Measurements from ENCODE around the gene MED13. TPM values are rescaled to one million over a fixed set of nuclear protein-coding genes. Genes with fewer than 3 reads are reported as not detected.

The MED13 gene
- polyA plus RNA-seq, 1 of the 3 experiments (the other 2 are of a cell fraction) = 6.3 TPM

- TF ChIP-seq, protein P1, sequence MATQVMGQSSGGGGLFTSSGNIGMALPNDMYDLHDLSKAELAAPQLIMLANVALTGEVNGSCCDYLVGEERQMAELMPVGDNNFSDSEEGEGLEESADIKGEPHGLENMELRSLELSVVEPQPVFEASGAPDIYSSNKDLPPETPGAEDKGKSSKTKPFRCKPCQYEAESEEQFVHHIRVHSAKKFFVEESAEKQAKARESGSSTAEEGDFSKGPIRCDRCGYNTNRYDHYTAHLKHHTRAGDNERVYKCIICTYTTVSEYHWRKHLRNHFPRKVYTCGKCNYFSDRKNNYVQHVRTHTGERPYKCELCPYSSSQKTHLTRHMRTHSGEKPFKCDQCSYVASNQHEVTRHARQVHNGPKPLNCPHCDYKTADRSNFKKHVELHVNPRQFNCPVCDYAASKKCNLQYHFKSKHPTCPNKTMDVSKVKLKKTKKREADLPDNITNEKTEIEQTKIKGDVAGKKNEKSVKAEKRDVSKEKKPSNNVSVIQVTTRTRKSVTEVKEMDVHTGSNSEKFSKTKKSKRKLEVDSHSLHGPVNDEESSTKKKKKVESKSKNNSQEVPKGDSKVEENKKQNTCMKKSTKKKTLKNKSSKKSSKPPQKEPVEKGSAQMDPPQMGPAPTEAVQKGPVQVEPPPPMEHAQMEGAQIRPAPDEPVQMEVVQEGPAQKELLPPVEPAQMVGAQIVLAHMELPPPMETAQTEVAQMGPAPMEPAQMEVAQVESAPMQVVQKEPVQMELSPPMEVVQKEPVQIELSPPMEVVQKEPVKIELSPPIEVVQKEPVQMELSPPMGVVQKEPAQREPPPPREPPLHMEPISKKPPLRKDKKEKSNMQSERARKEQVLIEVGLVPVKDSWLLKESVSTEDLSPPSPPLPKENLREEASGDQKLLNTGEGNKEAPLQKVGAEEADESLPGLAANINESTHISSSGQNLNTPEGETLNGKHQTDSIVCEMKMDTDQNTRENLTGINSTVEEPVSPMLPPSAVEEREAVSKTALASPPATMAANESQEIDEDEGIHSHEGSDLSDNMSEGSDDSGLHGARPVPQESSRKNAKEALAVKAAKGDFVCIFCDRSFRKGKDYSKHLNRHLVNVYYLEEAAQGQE (IDR thresholded peaks at IDR 0.05; ENCODE audit: low read depth, low read length) = no peak
Measured at GRCh38 chr17:62059414-62059813, 5.7 kb downstream of the MED13 start (continued).

DNA sequence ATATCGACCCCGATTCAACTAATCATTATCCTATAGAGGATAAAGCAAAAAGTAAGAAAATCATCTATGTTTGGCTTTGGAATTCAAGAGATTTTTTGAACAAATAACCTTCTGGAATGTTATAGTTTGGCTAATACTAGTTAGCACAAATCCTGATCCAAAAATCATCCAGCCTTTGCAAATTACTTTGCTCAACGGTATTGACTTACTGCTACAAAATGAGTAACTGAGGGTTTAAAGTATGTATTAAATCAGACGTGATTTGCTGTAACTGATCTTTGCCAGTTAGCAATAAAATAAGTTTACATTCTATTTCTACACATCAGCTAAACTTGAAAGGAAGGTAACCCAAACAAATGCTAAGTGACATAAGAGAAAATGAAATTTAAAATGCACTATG, 6.5 kb downstream of the MED13 start:
- Histone ChIP-seq H3K36me3 (replicated peaks in 1 of 2; ENCODE audit: control insufficient read depth in 1 of 2, insufficient read depth in 2 of 2, low read length in 1 of 2) (peaks cover 53 to 68% of the 10 kb centered on the region in 2 experiments), H3K9ac (no peak overlapping the region), H3F3A (replicated peaks; ENCODE audit: insufficient read depth) (peaks cover 13% of the 10 kb centered on the region), H2AFZ (ENCODE audit: low read depth) (no peak overlapping the region), H4K20me1 (ENCODE audit: insufficient read depth) (peaks cover 98% of the 10 kb centered on the region), H3K79me2 (ENCODE audit: insufficient read depth) (peaks cover 100% of the 10 kb centered on the region), H3K27me3 (ENCODE audit: insufficient read depth) (no peaks in the 10 kb centered on the region), H3K9me3 (no peaks in the 10 kb centered on the region), H3K4me1 (ENCODE audit: control insufficient read depth in 1 of 2, insufficient read depth in 2 of 2, low read depth in 1 of 2, low read length in 1 of 2) (peaks cover 20 to 21% of the 10 kb centered on the region in 2 experiments; a peak in 3 of 4 replicates), H3K4me3 (ENCODE audit: low read depth in 2 of 2, low read length in 1 of 2) (no peak overlapping the region), H3K9me2 (no peaks in the 10 kb centered on the region), H3K27ac (ENCODE audit: low read depth in 2 of 2, low read length in 1 of 2) (no peak overlapping the region), H3K4me2 (no peak overlapping the region)
- WGBS (ENCODE audit: low lambda C conversion rate) = 91% methylated on average over 4 of the region's 4 CpGs
- CTCF ChIA-PET = interaction anchor here (1.0 to 1.8 kb wide), 3 partner anchors 12 to 647 kb away, joined by 3 to 4 read pairs (median 3); no protein-coding TSS in a partner anchor
- TF ChIP-seq RFX5 (IDR thresholded peaks at IDR 0.05; ENCODE audit: low read length) = no peak
- no peak for TF ChIP-seq FOXM1 (IDR thresholded peaks at IDR 0.05; ENCODE audit: low read depth)
- no peak for TF ChIP-seq CHD2 (IDR thresholded peaks at IDR 0.05; ENCODE audit: low read length, partially characterized antibody)
- TF ChIP-seq MEF2A (IDR thresholded peaks at IDR 0.05; ENCODE audit: borderline replicate concordance, low read depth) = no peak
- no peak for TF ChIP-seq POLR2AphosphoS5 (IDR thresholded peaks at IDR 0.05; ENCODE audit: low read depth, low read length)
- TF ChIP-seq MAX (IDR thresholded peaks at IDR 0.05; ENCODE audit: low read depth) = no peak
- TF ChIP-seq YY1 (IDR thresholded peaks at IDR 0.05; ENCODE audit: low read depth) = no peak
- TF ChIP-seq IRF3 (IDR thresholded peaks at IDR 0.05; ENCODE audit: low read depth, low read length) = no peak
- no peak for DNase-seq
- POLR2A ChIA-PET = no interaction called here

- CTCF ChIA-PET = interaction anchor here (1.8 to 2.1 kb wide), 2 partner anchors 8 to 11 kb away, joined by 3 to 6 read pairs; no protein-coding TSS in a partner anchor
- TF ChIP-seq RXRA (IDR thresholded peaks at IDR 0.05; ENCODE audit: borderline replicate concordance, low read depth) = no peak
- TF ChIP-seq PBX3 (IDR thresholded peaks at IDR 0.05) = no peak
- no peak for TF ChIP-seq TEAD4 (IDR thresholded peaks at IDR 0.05; ENCODE audit: borderline replicate concordance, insufficient read depth)
- no peak for TF ChIP-seq RCOR1 (IDR thresholded peaks at IDR 0.05; ENCODE audit: low read length)
- TF ChIP-seq USF2 (IDR thresholded peaks at IDR 0.05; ENCODE audit: borderline replicate concordance, low read depth, low read length) = no peak
- no peak for TF ChIP-seq JUND (IDR thresholded peaks at IDR 0.05)
- no peak for TF ChIP-seq TAF1 (IDR thresholded peaks at IDR 0.05; ENCODE audit: borderline replicate concordance, low read depth, low read length)
- no peak for TF ChIP-seq FOXJ3 (CRISPR knock-in tag; IDR thresholded peaks at IDR 0.05)
- no peak for TF ChIP-seq GATA2 (CRISPR knock-in tag; IDR thresholded peaks at IDR 0.05)
- TF ChIP-seq CHD2 (IDR thresholded peaks at IDR 0.05; ENCODE audit: low read length, partially characterized antibody) = no peak
- TF ChIP-seq EZH2phosphoT487 (IDR thresholded peaks at IDR 0.05; ENCODE audit: borderline replicate concordance, low read depth) = no peak
- no peak for TF ChIP-seq SMC3 (IDR thresholded peaks at IDR 0.05; ENCODE audit: low read depth, low read length)
Measured at GRCh38 chr17:62057696-62058095, 7.4 kb downstream of the MED13 start.

More at GRCh38 chr17:62057696-62058095, 7.4 kb downstream of the MED13 start:
- Histone ChIP-seq H3K4me3 (ENCODE audit: low read depth in 2 of 2, low read length in 1 of 2) (no peak overlapping the region), H3K9me2 (no peaks in the 10 kb centered on the region), H3K36me3 (replicated peaks in 1 of 2; ENCODE audit: control insufficient read depth in 1 of 2, insufficient read depth in 2 of 2, low read length in 1 of 2) (peaks cover 58 to 71% of the 10 kb centered on the region in 2 experiments), H4K20me1 (ENCODE audit: insufficient read depth) (peaks cover 98% of the 10 kb centered on the region), H3F3A (replicated peaks; ENCODE audit: insufficient read depth) (peaks cover 15% of the 10 kb centered on the region), H3K4me2 (0 out of 2 replicates have a peak overlapping the region, but pooled peaks have one; percentile 25), H3K27ac (ENCODE audit: low read depth in 2 of 2, low read length in 1 of 2) (peak overlapping the region in 1 of 2 experiments; percentile 27; a peak in 1 of 4 replicates), H3K4me1 (ENCODE audit: control insufficient read depth in 1 of 2, insufficient read depth in 2 of 2, low read depth in 1 of 2, low read length in 1 of 2) (peaks cover 12 to 14% of the 10 kb centered on the region in 2 experiments; a peak in 3 of 4 replicates), H3K27me3 (ENCODE audit: insufficient read depth) (no peaks in the 10 kb centered on the region), H3K9me3 (no peaks in the 10 kb centered on the region), H3K9ac (no peak overlapping the region), H2AFZ (ENCODE audit: low read depth) (no peak overlapping the region), H3K79me2 (ENCODE audit: insufficient read depth) (peaks cover 100% of the 10 kb centered on the region)
- DNase-seq = no peak
- POLR2A ChIA-PET = no interaction called here
- WGBS (ENCODE audit: low lambda C conversion rate) = 51% methylated on average over 1 of the region's 1 CpG

All from SK-N-SH (cell line).